HG03565 (cell line): ENCODE data around the gene KLF1.
"Not testable (repeated sequence)": the region's sequence is repeated elsewhere in the genome, so short reads cannot be mapped to it uniquely, and the experiment has no call there.

Source experiments
- ATAC-seq: cut with Tn5 transposase; IDR thresholded peaks from one replicate; pipeline ENCODE4 v1.9.1; 2021; ENCODE audit warnings: mild to moderate bottlenecking, moderate library complexity; ENCODE audit not compliant: unreplicated experiment

The KLF1 gene

GRCh38 chr19:12868540-12869112 is 18.4 kb downstream of the KLF1 start:
- ATAC-seq = no peak

GRCh38 chr19:12867120-12868099 is 19.6 kb downstream of the KLF1 start:
- ATAC-seq = no peak

GRCh38 chr19:12866416-12867119 is 20.4 kb downstream of the KLF1 start:
- no peak for ATAC-seq

DNA sequence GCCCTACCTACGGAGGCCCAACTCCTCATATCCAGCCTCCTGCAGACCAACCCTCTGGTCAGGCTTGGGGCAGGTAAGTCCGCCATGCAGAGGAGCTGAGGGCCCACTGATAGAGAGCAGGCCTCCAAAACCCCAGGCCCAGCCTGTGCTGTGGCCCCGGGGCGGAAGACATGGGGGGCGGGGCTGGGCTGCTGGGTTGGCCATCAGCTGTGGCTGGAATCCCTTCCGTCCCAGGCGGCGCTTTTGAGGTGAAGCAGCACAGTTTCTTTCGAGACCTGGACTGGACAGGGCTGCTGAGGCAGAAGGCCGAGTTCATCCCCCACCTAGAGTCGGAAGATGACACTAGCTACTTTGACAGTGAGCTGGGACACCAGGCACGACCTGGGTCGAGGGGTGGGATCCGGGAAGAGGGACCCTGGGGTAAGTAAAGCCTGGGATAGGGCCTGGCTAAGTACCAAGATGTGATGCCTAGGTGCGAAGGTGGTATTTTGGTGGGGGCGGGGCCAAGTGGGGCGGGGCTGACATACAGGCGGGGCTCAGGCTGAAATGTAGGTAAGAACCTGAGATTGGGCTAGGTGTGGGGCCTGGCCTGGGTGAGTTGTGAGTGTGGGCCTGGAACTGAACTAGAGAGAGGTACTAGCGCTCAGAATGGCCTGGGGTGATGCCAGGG is 21.1 kb downstream of the KLF1 start:
- ATAC-seq = no peak

DNA sequence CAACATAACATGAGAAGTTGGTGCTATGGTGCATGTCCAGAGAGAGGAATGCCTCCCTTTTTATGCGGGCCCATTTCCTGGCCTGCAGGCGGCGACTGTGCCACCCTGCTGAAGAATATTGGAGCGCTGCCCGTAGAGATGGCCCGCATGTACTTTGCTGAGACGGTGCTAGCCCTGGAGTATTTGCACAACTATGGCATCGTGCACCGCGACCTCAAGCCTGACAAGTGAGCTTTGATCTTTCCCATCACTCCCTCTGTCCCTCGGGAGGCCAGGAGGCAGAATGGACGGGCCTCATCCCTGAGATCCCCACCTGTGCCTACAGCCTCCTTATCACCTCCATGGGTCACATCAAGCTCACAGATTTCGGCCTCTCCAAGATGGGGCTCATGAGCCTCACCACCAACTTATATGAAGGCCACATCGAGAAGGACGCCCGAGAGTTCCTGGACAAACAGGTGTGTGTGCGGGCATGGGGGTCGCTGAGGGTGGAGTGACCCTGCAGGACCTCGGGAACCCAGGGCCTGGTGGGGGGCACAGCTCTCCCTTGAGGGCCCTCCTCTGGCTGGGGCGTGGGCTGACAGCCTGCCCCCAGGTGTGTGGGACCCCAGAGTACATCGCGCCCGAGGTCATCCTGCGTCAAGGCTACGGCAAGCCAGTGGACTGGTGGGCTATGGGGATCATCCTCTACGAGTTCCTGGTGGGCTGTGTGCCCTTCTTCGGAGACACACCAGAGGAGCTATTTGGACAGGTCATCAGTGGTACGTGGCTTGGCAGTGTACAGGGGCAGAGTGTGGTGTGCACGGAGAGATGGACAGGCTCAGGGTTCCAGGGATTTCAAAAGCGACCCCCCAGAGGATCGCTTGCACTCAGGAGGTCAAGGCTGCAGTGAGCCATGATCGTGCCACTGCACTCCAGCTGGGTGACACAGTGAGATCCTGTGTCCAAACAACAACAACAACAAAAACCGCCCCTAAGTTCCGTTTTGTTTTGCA is 22.0 kb downstream of the KLF1 start:
- ATAC-seq = no peak

DNA sequence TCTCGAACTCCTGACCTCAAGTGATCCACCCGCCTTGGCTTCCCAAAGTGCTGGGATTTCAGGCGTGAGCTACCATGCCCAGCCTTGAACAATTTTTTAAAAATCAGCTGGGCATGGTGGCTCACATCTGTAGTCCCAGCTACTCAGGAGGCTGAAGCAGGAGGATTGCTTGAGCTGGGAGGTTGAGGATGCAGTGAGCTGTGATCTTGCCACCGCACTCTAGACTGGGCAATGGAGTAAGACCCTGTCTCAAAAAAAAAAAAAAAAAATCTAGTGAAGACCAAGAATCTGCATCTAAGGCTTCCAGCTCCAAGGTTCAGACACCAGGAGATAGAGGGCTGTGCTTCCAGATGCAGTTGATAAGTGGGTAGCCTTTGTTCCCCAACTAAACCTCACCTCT is 22.9 kb downstream of the KLF1 start:
- ATAC-seq = no peak

- no peak for ATAC-seq
These were observed 27.5 kb downstream of the KLF1 start for GRCh38 chr19:12859546-12859945.

- ATAC-seq = no peak
These were observed 28.7 kb downstream of the KLF1 start for GRCh38 chr19:12858041-12858928.

GRCh38 chr19:12856653-12857052 is 30.3 kb downstream of the KLF1 start:
- ATAC-seq = no peak

- peak; percentile 65 for ATAC-seq
These were observed 39.6 kb downstream of the KLF1 start for GRCh38 chr19:12847159-12848139.

- ATAC-seq = not testable (repeated sequence)
These were observed 40.4 kb downstream of the KLF1 start for GRCh38 chr19:12846613-12847012.

- ATAC-seq = no peak
These were observed 42.8 kb downstream of the KLF1 start for GRCh38 chr19:12843999-12844732.

- no peak for ATAC-seq
These were observed 43.7 kb downstream of the KLF1 start for GRCh38 chr19:12843328-12843727.

DNA sequence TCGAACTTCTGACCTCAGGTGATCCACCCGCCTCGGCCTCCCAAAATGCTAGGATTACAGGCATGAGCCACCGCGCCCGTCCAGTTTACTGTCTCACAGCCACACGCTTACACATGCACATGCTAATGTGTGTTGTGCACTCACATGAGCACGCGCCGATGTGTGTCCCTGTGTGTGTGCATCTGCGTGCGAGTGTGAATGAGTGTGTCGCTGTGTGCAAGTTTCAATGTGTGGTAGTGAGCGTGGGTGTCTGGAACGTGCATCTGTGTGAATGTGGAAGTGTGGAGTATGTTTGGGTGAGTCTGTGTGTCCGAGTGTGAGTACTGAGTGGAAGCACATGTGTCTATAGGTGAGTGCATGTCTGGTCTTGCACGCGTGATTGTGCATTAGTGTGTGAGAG is 44.5 kb downstream of the KLF1 start:
- ATAC-seq = no peak

DNA sequence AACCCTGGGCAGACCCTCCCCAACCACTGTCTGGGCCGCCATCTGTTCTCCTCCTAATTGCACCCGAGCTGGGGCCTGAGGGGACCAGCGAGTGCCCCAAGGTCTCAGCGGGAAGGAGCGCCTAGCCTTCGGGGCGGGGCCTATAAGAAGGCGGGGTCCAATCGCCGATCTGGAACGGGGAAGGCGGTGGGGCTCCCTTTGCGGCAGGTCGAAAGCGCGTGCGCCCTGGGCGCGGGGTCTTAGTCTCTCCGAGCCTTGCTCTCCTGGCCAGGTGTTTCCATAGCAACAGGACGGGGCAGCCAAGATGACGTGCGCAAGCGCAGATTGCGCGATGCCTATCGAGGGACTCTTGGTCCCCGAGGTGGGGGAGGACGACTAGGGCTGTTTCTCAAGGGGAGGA is 45.9 kb downstream of the KLF1 start:
- no peak for ATAC-seq

GRCh38 chr19:12840091-12841079 is 46.6 kb downstream of the KLF1 start:
- ATAC-seq = no peak
